ENCODE data around the gene FTMT. TPM values are rescaled to one million over a fixed set of nuclear protein-coding genes. Genes with fewer than 3 reads are reported as not detected.

The FTMT gene
- total and polyA plus RNA-seq, 2 of the 4 experiments (the other 2 are of a cell fraction), result not detected

- H3K23ac ChIP-seq (ENCODE audit: low read depth, low read length), result no peak overlapping the region
- DNase-seq (no peak), ATAC-seq (ENCODE audit: low read depth) (no peak)
- CTCF ChIA-PET, result no interaction called here
- H3K79me1 ChIP-seq (ENCODE audit: low read depth in 1 of 2, low read length in 2 of 2), result no peaks in the 10 kb centered on the region
- no peak overlapping the region for H4K91ac ChIP-seq (ENCODE audit: insufficient read depth, low read depth, low read length)
- no peak overlapping the region for H3K56ac ChIP-seq (ENCODE audit: extremely low read depth, insufficient read depth, low read length)
- no peak overlapping the region for H3K4me3 ChIP-seq (ENCODE audit: insufficient read depth, low read depth, low read length)
- H4K20me1 ChIP-seq (ENCODE audit: insufficient read depth, low read length), result no peaks in the 10 kb centered on the region
- H3K4ac ChIP-seq (ENCODE audit: low read depth, low read length), result no peak overlapping the region
- no peak overlapping the region for H2AK9ac ChIP-seq (replicated peaks; ENCODE audit: low read depth, low read length, poor library complexity)
- in situ Hi-C loops (cut with MboI; ENCODE audit: low sequenced_read_pairs) (no loop called here), intact Hi-C loops (cut with micrococcal nuclease) (no loop called here), dilution Hi-C loops (cut with HindIII; ENCODE audit: low sequenced_read_pairs, unreplicated experiment) (no loop called here)
- no peaks in the 10 kb centered on the region for H3K9me1 ChIP-seq (ENCODE audit: insufficient read depth, low read length)
- WGBS, 2 experiments (ENCODE audit: extremely low coverage in 2 of 2, insufficient read length in 1 of 2), result 72% methylated on average over 2 of the region's 11 CpGs; no CpG with 5 or more reads in 1 of the 2 experiments
- H3K18ac ChIP-seq (ENCODE audit: low read depth, low read length), result no peak overlapping the region
- H3K36me3 ChIP-seq (ENCODE audit: control insufficient read depth, insufficient read depth, low read length), result no peaks in the 10 kb centered on the region
- no peak overlapping the region for H4K8ac ChIP-seq (ENCODE audit: low read depth in 2 of 2, low read length in 2 of 2)
- no peak overlapping the region for H2BK120ac ChIP-seq (ENCODE audit: low read depth, low read length)
- no peak overlapping the region for H2AFZ ChIP-seq (replicated peaks; ENCODE audit: low read length, poor library complexity)
- H3K9ac ChIP-seq (ENCODE audit: low read depth, low read length), result no peak overlapping the region
- no peaks in the 10 kb centered on the region for H3K9me3 ChIP-seq (ENCODE audit: control insufficient read depth, insufficient read depth, low read length)
- POLR2A ChIA-PET (ENCODE audit: unreplicated experiment), result no interaction called here
- no peak overlapping the region for H3K4me2 ChIP-seq (ENCODE audit: low read depth, low read length)
- H3K27ac ChIP-seq (ENCODE audit: insufficient read depth, low read length), result no peak overlapping the region
- H2BK15ac ChIP-seq (ENCODE audit: low read depth, low read length), result no peak overlapping the region
- H4K5ac ChIP-seq (ENCODE audit: low read depth, low read length), result no peak overlapping the region
- H2BK5ac ChIP-seq (ENCODE audit: low read depth, low read length, poor library complexity, severe bottlenecking), result no peak overlapping the region
- H2BK20ac ChIP-seq (ENCODE audit: low read depth, low read length), result no peak overlapping the region
- no peak overlapping the region for H3K14ac ChIP-seq (replicated peaks; ENCODE audit: low read depth, low read length)
- H2AK5ac ChIP-seq (ENCODE audit: low read depth, low read length), result no peak overlapping the region
- no peak for TF ChIP-seq NFE2L2 (IDR thresholded peaks at IDR 0.05; ENCODE audit: low read depth, low read length)
- no peak for TF ChIP-seq CEBPB (IDR thresholded peaks at IDR 0.05; ENCODE audit: low read depth, low read length)
- TF ChIP-seq FOS (IDR thresholded peaks at IDR 0.05; ENCODE audit: low read depth, low read length), result no peak
- TF ChIP-seq, protein P1, sequence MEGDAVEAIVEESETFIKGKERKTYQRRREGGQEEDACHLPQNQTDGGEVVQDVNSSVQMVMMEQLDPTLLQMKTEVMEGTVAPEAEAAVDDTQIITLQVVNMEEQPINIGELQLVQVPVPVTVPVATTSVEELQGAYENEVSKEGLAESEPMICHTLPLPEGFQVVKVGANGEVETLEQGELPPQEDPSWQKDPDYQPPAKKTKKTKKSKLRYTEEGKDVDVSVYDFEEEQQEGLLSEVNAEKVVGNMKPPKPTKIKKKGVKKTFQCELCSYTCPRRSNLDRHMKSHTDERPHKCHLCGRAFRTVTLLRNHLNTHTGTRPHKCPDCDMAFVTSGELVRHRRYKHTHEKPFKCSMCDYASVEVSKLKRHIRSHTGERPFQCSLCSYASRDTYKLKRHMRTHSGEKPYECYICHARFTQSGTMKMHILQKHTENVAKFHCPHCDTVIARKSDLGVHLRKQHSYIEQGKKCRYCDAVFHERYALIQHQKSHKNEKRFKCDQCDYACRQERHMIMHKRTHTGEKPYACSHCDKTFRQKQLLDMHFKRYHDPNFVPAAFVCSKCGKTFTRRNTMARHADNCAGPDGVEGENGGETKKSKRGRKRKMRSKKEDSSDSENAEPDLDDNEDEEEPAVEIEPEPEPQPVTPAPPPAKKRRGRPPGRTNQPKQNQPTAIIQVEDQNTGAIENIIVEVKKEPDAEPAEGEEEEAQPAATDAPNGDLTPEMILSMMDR (conservative IDR thresholded peaks at IDR 0.05; ENCODE audit: low read depth, low read length), result no peak
- TF ChIP-seq RAD21 (IDR thresholded peaks at IDR 0.05; ENCODE audit: low read length), result no peak
- no peak for TF ChIP-seq MXI1 (IDR thresholded peaks at IDR 0.05; ENCODE audit: borderline replicate concordance, low read depth, low read length)
- TF ChIP-seq POLR2A (IDR thresholded peaks at IDR 0.05; ENCODE audit: low read depth, low read length), result no peak
- no peak for TF ChIP-seq CHD1 (IDR thresholded peaks at IDR 0.05; ENCODE audit: low read depth, low read length)
- no peak for TF ChIP-seq RFX5 (IDR thresholded peaks at IDR 0.05; ENCODE audit: low read depth, low read length)
- no peak for TF ChIP-seq ELK1 (IDR thresholded peaks at IDR 0.05; ENCODE audit: borderline replicate concordance, low read depth, low read length)
- BruUV-seq (replicated peaks), result no TSS peak
- H3K27me3 ChIP-seq (ENCODE audit: control insufficient read depth, insufficient read depth, low read length), result no peaks in the 10 kb centered on the region
- H3K4me1 ChIP-seq (ENCODE audit: control insufficient read depth, insufficient read depth, low read length), result no peaks in the 10 kb centered on the region
These were observed 38.7 kb downstream of the FTMT start for GRCh38 chr5:121890297-121890858.

Data from IMR-90 (cell line).